Mucosa of stomach (tissue), 1 donor: ENCODE results near the gene CTPS1.

ENCODE experiments used
- H3K27me3 ChIP-seq: one replicate; pipeline ENCODE4 v1.7.0; 2013; ENCODE audit warnings: mild to moderate bottlenecking, low read length; ENCODE audit not compliant: control insufficient read depth, insufficient read depth
- H3K36me3 ChIP-seq: one replicate; pipeline ENCODE4 v1.7.0; 2013; ENCODE audit warnings: low read length; ENCODE audit not compliant: control insufficient read depth, insufficient read depth
- H3K4me1 ChIP-seq: one replicate; pipeline ENCODE4 v1.7.0; 2013; ENCODE audit warnings: mild to moderate bottlenecking, low read length; ENCODE audit not compliant: control insufficient read depth, insufficient read depth
- H3K4me3 ChIP-seq: one replicate; pipeline ENCODE4 v1.7.0; 2013; ENCODE audit warnings: low read length
- H3K9ac ChIP-seq: one replicate; pipeline ENCODE4 v1.7.0; 2013; ENCODE audit warnings: mild to moderate bottlenecking, low read length, moderate library complexity
- H3K9me3 ChIP-seq: one replicate; pipeline ENCODE4 v1.7.0; 2013; ENCODE audit warnings: mild to moderate bottlenecking, low read length, moderate library complexity; ENCODE audit not compliant: control insufficient read depth
- donor health status: Pancreatic carcinoma.

Gene CTPS1

DNA sequence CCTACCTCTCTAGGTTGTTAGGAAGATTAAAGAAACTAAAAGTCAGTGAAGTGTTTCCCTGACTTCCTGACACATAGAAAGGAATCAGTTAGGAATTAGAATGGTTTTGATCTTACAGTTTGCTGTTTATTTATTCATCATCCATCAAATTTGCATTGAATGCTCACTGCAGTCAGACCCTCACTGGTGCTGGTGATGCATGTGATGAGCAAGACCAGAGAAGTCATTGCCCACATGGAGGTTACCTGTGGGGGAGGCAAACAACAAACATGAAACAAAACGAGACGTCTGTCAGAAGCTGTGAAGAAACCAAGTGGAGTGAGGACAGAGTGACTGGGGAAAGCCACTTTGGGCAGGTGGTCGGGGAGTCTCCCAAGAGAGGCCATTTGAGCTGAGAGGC lies 6.4 kb downstream of the CTPS1 start:
- Histone ChIP-seq H3K27me3 (no peaks in the 10 kb centered on the region), H3K4me3 (no peak overlapping the region), H3K9me3 (no peaks in the 10 kb centered on the region), H3K9ac (no peak overlapping the region), H3K36me3 (no peaks in the 10 kb centered on the region), H3K4me1 (peaks cover 3% of the 10 kb centered on the region)

DNA sequence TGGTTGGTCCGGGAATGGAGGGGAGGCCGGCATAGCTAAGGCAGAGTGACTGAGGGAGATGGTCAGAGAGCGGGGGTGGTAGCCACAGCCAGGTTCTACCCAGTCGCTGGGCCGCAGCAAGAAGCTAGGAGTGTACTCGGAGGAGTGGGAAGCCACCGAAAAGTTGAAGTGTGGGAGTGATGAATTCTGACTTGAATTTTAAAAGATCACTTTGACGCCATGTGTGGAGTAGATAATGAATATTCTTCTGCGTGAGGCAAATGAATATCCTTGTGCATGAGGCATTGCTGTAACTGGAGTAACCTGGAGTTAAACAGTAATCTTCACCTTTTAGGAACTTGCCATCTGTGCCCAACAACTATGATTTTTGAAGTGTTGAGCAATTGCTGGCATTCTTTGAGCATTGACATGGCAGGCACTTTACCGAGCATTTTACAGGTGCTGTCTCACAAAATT lies 6.9 kb downstream of the CTPS1 start:
- Histone ChIP-seq H3K36me3 (no peaks in the 10 kb centered on the region), H3K27me3 (no peaks in the 10 kb centered on the region), H3K9me3 (no peaks in the 10 kb centered on the region), H3K4me1 (no peaks in the 10 kb centered on the region), H3K9ac (no peak overlapping the region), H3K4me3 (no peak overlapping the region)

DNA sequence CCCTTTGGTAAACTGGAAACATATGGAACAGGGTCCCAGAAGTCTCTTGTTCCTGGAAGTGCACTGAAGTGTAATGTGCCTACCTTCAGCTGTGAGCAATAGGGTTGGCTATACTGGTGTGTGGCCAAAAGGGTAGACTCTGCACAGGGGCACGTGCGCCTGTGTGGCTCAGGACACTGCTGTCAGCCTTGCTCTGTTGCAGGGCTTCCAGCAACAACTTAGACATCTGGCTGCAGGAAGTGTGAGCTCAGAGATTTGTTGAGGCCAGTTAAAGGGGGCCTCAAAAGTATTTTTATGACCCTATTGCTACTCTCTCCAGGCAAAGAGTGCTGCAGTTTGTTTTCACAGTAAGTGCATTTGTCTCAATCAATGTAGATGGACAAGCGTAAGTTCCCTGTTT lies 7.5 kb downstream of the CTPS1 start:
- no peak overlapping the region for H3K4me3 ChIP-seq
- H3K4me1 ChIP-seq, result no peaks in the 10 kb centered on the region
- no peaks in the 10 kb centered on the region for H3K36me3 ChIP-seq
- H3K9ac ChIP-seq, result no peak overlapping the region
- no peaks in the 10 kb centered on the region for H3K27me3 ChIP-seq
- H3K9me3 ChIP-seq, result no peaks in the 10 kb centered on the region

GRCh38 chr1:40987439-40988276 lies 8.2 kb downstream of the CTPS1 start:
- Histone ChIP-seq H3K9ac (no peak overlapping the region), H3K9me3 (no peaks in the 10 kb centered on the region), H3K4me3 (no peak overlapping the region), H3K27me3 (no peaks in the 10 kb centered on the region), H3K4me1 (no peaks in the 10 kb centered on the region), H3K36me3 (no peaks in the 10 kb centered on the region)

DNA sequence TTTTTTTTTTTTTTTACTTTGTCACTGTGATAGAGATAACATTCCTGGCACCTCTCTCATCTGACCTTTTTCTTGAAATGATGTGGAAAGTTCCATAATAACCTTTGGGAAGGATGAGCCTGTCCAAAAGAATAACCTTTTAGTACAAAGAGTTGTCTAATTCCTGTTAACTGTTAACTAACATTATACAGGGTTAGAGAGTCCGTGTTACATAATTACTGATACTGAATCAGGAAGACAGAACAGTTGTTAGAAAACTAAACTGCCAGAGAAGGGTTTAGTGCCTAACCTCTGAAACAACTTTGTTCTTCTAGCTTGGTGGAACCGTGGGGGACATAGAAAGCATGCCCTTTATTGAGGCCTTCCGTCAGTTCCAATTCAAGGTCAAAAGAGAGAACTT lies 8.8 kb downstream of the CTPS1 start:
- Histone ChIP-seq H3K4me1 (no peaks in the 10 kb centered on the region), H3K9me3 (no peaks in the 10 kb centered on the region), H3K9ac (no peak overlapping the region), H3K27me3 (no peaks in the 10 kb centered on the region), H3K36me3 (no peaks in the 10 kb centered on the region), H3K4me3 (no peak overlapping the region)

- Histone ChIP-seq H3K4me3 (no peak overlapping the region), H3K9ac (no peak overlapping the region), H3K27me3 (no peaks in the 10 kb centered on the region), H3K36me3 (no peaks in the 10 kb centered on the region), H3K4me1 (no peaks in the 10 kb centered on the region), H3K9me3 (no peaks in the 10 kb centered on the region)
These were observed 9.6 kb downstream of the CTPS1 start for GRCh38 chr1:40989066-40989465.

DNA sequence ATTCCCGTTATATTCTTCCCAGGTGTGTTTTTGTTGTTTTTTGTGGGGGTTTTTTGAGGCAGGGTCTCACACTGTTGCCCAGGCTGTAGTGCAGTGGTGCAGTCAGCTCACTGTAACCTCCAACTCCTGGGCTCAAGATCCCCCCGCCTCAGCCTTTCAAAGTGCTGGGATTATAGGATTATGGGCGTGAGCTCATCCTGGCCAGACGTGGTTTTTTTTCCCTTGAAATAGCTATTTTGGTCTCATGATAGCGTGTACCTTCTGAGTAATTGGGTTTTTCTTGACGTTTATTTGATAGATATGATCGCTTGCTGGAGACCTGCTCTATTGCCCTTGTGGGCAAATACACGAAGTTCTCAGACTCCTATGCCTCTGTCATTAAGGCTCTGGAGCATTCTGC lies 17.6 kb downstream of the CTPS1 start:
- no peaks in the 10 kb centered on the region for H3K9me3 ChIP-seq
- no peaks in the 10 kb centered on the region for H3K27me3 ChIP-seq
- H3K4me1 ChIP-seq, result no peaks in the 10 kb centered on the region
- no peak overlapping the region for H3K4me3 ChIP-seq
- peaks cover 4% of the 10 kb centered on the region for H3K36me3 ChIP-seq
- no peak overlapping the region for H3K9ac ChIP-seq

DNA sequence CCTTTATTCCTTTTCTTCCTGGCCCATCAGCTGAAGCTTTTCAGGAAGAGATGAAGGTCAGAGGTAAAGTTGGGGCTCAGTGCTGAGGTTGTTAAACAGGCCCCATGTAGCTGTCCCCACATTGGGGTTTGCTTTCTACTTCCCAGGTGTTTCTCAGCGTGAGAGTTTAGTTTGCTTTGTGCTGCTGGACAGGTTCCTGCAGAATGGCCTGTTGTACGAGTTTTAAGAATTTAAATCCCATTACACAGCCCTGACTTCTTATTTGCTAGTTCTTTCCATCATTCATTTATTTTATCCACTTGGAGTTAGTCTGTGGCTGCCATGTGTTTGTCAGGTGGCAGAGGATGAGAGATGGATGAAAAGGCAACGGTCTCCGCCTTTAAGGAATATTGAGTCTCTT lies 19.2 kb downstream of the CTPS1 start:
- Histone ChIP-seq H3K4me3 (no peak overlapping the region), H3K4me1 (peaks cover 7% of the 10 kb centered on the region), H3K36me3 (peaks cover 4% of the 10 kb centered on the region), H3K9me3 (no peaks in the 10 kb centered on the region), H3K9ac (no peak overlapping the region), H3K27me3 (no peaks in the 10 kb centered on the region)

DNA sequence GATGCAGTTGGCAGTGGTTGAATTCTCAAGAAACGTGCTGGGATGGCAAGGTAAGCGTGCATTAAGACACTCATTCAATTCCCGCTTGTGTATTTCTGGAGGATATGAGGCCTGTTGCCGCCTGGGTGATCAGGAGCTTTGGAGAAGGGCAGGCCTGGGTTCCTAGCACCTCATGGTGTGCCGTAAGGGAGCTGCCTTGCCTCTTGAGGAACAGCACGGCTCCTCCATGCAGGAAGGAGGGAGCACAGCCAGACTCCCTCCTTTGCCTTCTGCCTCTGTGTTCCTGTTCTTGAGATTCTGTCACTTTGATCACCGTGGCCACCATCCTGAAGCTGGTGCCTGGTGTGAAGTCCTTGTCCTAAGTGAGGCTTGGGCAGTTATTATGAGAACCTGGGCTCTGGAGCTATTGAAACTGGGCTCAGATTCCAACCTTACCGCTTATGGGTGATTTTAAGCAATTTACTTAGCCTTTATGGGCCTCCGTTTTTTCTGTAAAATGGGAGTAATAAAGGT lies 23.7 kb downstream of the CTPS1 start:
- Histone ChIP-seq H3K9me3 (no peaks in the 10 kb centered on the region), H3K36me3 (no peaks in the 10 kb centered on the region), H3K4me1 (peaks cover 11% of the 10 kb centered on the region), H3K4me3 (no peak overlapping the region), H3K27me3 (no peaks in the 10 kb centered on the region), H3K9ac (no peak overlapping the region)

DNA sequence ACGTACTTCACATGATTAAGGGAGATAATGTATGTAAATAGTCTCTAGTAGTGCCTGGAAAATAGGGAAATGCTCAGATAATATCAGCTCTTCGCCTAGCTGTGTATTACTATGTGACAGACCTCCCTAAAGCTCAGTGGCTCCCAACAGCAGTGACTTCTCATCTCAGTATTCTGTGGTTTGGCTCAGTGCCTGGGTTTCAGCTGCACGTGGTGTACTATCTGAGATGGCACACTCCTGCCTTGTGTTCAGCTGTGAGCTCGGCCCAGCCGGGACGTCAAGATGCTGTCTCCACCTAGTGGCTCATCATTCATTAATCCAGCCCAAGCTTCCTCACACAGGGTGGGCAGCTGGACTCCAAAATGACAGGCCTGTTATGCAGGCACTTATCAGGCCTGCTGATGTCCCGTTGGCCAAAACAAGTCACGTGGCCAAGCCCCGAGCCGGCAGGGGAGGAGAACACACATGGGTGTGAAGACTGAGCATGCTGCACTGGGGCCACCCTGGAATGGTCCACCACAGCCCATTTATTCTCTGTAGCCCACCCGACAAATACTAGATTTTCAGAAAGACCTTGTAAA lies 24.2 kb downstream of the CTPS1 start:
- Histone ChIP-seq H3K4me3 (no peak overlapping the region), H3K9me3 (no peaks in the 10 kb centered on the region), H3K9ac (no peak overlapping the region), H3K36me3 (peaks cover under 1% of the 10 kb centered on the region), H3K4me1 (peaks cover 11% of the 10 kb centered on the region), H3K27me3 (no peaks in the 10 kb centered on the region)

DNA sequence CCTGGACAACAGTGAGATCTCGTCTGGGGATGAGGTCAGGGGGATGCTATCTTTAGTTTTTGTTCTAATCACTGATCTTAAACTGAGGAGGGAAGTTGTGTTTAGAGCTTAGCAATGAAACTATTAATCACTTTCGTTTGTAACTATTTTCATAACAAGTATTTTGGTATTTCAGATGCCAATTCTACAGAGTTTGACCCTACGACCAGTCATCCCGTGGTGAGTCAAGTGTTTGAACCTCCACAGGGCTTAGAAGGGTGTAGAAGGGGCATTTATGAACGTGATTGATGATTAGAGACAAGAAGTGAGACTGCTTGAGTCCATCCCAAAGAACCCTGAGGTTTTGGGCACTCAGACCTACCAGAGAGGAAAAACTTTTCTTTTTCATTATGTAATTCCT lies 26.4 kb downstream of the CTPS1 start:
- H3K9ac ChIP-seq, result no peak overlapping the region
- peaks cover 11% of the 10 kb centered on the region for H3K4me1 ChIP-seq
- no peak overlapping the region for H3K4me3 ChIP-seq
- peaks cover 4% of the 10 kb centered on the region for H3K36me3 ChIP-seq
- H3K27me3 ChIP-seq, result no peaks in the 10 kb centered on the region
- H3K9me3 ChIP-seq, result no peaks in the 10 kb centered on the region

- peaks cover 4% of the 10 kb centered on the region for H3K36me3 ChIP-seq
- peaks cover 11% of the 10 kb centered on the region for H3K4me1 ChIP-seq
- no peak overlapping the region for H3K4me3 ChIP-seq
- H3K9me3 ChIP-seq, result no peaks in the 10 kb centered on the region
- no peaks in the 10 kb centered on the region for H3K27me3 ChIP-seq
- no peak overlapping the region for H3K9ac ChIP-seq
These were observed 27.7 kb downstream of the CTPS1 start for GRCh38 chr1:41006942-41007865.
